Measurements from ENCODE around the gene RPS27L. TPM values are rescaled to one million over a fixed set of nuclear protein-coding genes. Genes with fewer than 3 reads are reported as not detected.

RPS27L gene
- total RNA-seq, 4 donors from 2014 or later = 47.8 to 94.9 (median 51.5) TPM

Other genes starting within 250 kb of the RPS27L start
- 100 to 1,000 TPM in 3 of 4 donors, 10 to 100 TPM in 1; 85.4 to 182 (median 127) TPM for gene TPM1, start 114.7 kb downstream of the RPS27L start, total RNA-seq
- gene LACTB, start 35.6 kb downstream of the RPS27L start, total RNA-seq = 10 to 100 TPM; 11.3 to 15.9 (median 12.6) TPM
- gene RAB8B, start 32.1 kb upstream of the RPS27L start, total RNA-seq = 10 to 100 TPM; 11.0 to 12.9 (median 12.5) TPM
- gene APH1B, start 120.1 kb upstream of the RPS27L start, total RNA-seq = 10 to 100 TPM in 1 of 4 donors, 1 to 10 TPM in 3; 4.5 to 12.1 (median 7.1) TPM
- 100 to 1,000 TPM; 292 to 338 (median 317) TPM for gene CA12, start 224.4 kb upstream of the RPS27L start, total RNA-seq